Psoas muscle (tissue), 8 donors: ENCODE data around the gene AP1B1. TPM values are rescaled to one million over a fixed set of nuclear protein-coding genes. Genes with fewer than 3 reads are reported as not detected.
A peak's percentile ranks its signal among the peaks of the same experiment; 100 is the strongest.
"Not testable (repeated sequence)": the region's sequence is repeated elsewhere in the genome, so short reads cannot be mapped to it uniquely, and the experiment has no call there.

Experiments used
- ATAC-seq, 4 donors: fragments of 200-7000 bp; cut with Tn5 transposase; one replicate each; pipeline ENCODE4 v1.9.1; 2020; ENCODE audit warnings: moderate library complexity in 3 of 4, mild to moderate bottlenecking in 2 of 4
- DNase-seq, 2 donors: peaks; one replicate each; pipeline ENCODE4 v3.0.0-alpha.2; 2020
- H3K27ac ChIP-seq: fragments of 200-600 bp; one replicate; pipeline ENCODE4 v1.8.0; 2022
- H3K27me3 ChIP-seq, 3 donors: fragments of 200-600 bp in 1 of 3; one replicate each; pipeline versions ENCODE4 v1.6.1 to v1.8.0; 2013 to 2022; ENCODE audit warnings: low read length in 2 of 3, mild to moderate bottlenecking in 2 of 3, moderate library complexity in 1 of 3; ENCODE audit not compliant: insufficient read depth in 3 of 3
- H3K36me3 ChIP-seq, 2 donors: fragments of 200-600 bp in 1 of 2; one replicate each; pipeline versions ENCODE4 v1.6.1 to v1.8.0; 2013 to 2022; ENCODE audit warnings: low read depth in 1 of 2, mild to moderate bottlenecking in 1 of 2, moderate library complexity in 1 of 2; ENCODE audit not compliant: insufficient read depth in 1 of 2
- H3K4me1 ChIP-seq: fragments of 200-600 bp; one replicate; pipeline ENCODE4 v1.8.0; 2022
- H3K4me3 ChIP-seq: fragments of 200-600 bp; one replicate; pipeline ENCODE4 v1.8.0; 2022; ENCODE audit warnings: mild to moderate bottlenecking
- H3K9me3 ChIP-seq: fragments of 200-600 bp; one replicate; pipeline ENCODE4 v1.8.0; 2022
- CTCF ChIP-seq: fragments of 200-600 bp; IDR thresholded peaks from one replicate; pipeline ENCODE4 v1.8.0; 2022; ENCODE audit warnings: antibody characterized with exemption
- WGBS, 3 donors: extraction: QIAGEN DNeasy Blood & Tissue Kit; methylation state at CpG; one replicate each; pipeline versions ENCODE4 v1.1.6 to v1.1.7; 2013; 5-methylcytosine and 5-hydroxymethylcytosine counted together
- intact Hi-C, 2 donors: fragments of 100-400 bp; cut with DNase I; formaldehyde crosslinking; loops; one replicate each; pipeline versions ENCODE4 v1.11.0 to v1.14.2; 2022
- polyA plus RNA-seq, 3 donors: library from polyadenylated mRNA; stranded (reverse); fragments of 200-250 nt; gene quantifications; one replicate each; pipeline ENCODE4 v1.2.3, GENCODE V29; 2013
- total RNA-seq, 4 donors: library from RNA; stranded (reverse); fragmentation: NEBNext Ultra II Directional in 2 of 4; extraction: Animal tissue kit (Norgen Biotek cat#: 25700) in 2 of 4; gene quantifications; one replicate each; pipeline versions ENCODE4 v1.2.1 to v1.2.4, GENCODE V29; 2021 to 2023
- donor health status: healthy with polysubstance abuse.
- donor health status: DM: no; HTN: no; CAD: no; lungs with moderate emphysema.
- donor health status: Bipolar disorder and iron deficiency.
- donor health status: healthy.
- donor health status: DM: yes; HTN: yes; CAD: no.
- donor health status: DM: no; HTN: no; CAD: no.
- donor health status: DM: no; HTN: no; CAD: no.
- donor health status: DM: yes; HTN: yes; CAD: no.

The AP1B1 gene
- total and polyA plus RNA-seq, 7 donors: 17.5 to 35.3 (median 30.6) TPM

- ATAC-seq (peak in 1 of 4 donors; percentile 19), DNase-seq (no peak)
- peak overlapping the region; percentile 65 for H3K27ac ChIP-seq
- no peaks in the 10 kb centered on the region for H3K9me3 ChIP-seq
- peaks cover 4 to 17% of the 10 kb centered on the region in 2 donors for H3K36me3 ChIP-seq
- no peak for TF ChIP-seq CTCF
- 43 to 70% (median 46%) methylated on average over 6 of the region's 6 CpGs for WGBS, 3 donors
- H3K27me3 ChIP-seq: no peaks in the 10 kb centered on the region
- no peak overlapping the region for H3K4me3 ChIP-seq
- intact Hi-C loops: no loop called here
- peaks cover 31% of the 10 kb centered on the region for H3K4me1 ChIP-seq
Measured at GRCh38 chr22:29374401-29374800, 14.0 kb downstream of the AP1B1 start.

- no peak for ATAC-seq
- intact Hi-C loops: no loop called here
Measured at GRCh38 chr22:29370537-29370936, 17.8 kb downstream of the AP1B1 start.

GRCh38 chr22:29369460-29369859 lies 18.9 kb downstream of the AP1B1 start:
- intact Hi-C loops: no loop called here
- peak; percentile 76 to 85 (median 80) for ATAC-seq
- 44 to 61% (median 48%) methylated on average over 9 of the region's 9 CpGs for WGBS, 3 donors
- Histone ChIP-seq H3K27ac (peak overlapping the region; percentile 30), H3K27me3 (no peaks in the 10 kb centered on the region), H3K4me1 (peaks cover 13% of the 10 kb centered on the region), H3K4me3 (no peak overlapping the region), H3K36me3 (peaks cover 0 to 24% of the 10 kb centered on the region in 2 donors), H3K9me3 (no peaks in the 10 kb centered on the region)
- peak; percentile 79 to 83 for DNase-seq
- TF ChIP-seq CTCF: no peak

More at GRCh38 chr22:29370537-29370936, 17.8 kb downstream of the AP1B1 start:
- 56 to 69% (median 68%) methylated on average over 7 of the region's 7 CpGs for WGBS, 3 donors
- Histone ChIP-seq H3K27me3 (no peaks in the 10 kb centered on the region), H3K9me3 (no peaks in the 10 kb centered on the region), H3K27ac (peak overlapping the region; percentile 23), H3K4me3 (no peak overlapping the region), H3K36me3 (peaks cover 1 to 24% of the 10 kb centered on the region in 2 donors), H3K4me1 (peaks cover 23% of the 10 kb centered on the region)
- no peak for TF ChIP-seq CTCF
- DNase-seq: no peak

- Histone ChIP-seq H3K4me3 (no peak overlapping the region), H3K27me3 (no peaks in the 10 kb centered on the region), H3K4me1 (peaks cover 8% of the 10 kb centered on the region), H3K36me3 (peaks cover 0 to 51% of the 10 kb centered on the region in 2 donors), H3K27ac (peak overlapping the region; percentile 47), H3K9me3 (no peaks in the 10 kb centered on the region)
- 17 to 22% (median 21%) methylated on average over 9 of the region's 9 CpGs for WGBS, 3 donors
- DNase-seq (peak; percentile 66 to 85), ATAC-seq (peak; percentile 89 to 95 (median 93))
- intact Hi-C loops: loop anchor here (1.0 to 2.0 kb wide), 2 partner anchors 53 kb away; partner anchors contain the start of gene GAS2L1 (in 2 of the 2)
- peak; percentile 74 for TF ChIP-seq CTCF
Measured at GRCh38 chr22:29359469-29359868, 28.9 kb downstream of the AP1B1 start.

- ATAC-seq (peak in 1 of 4 donors; percentile 18), DNase-seq (peak in 1 of 2 donors; percentile 23)
- H3K27me3 ChIP-seq, intact Hi-C loops, H3K27ac ChIP-seq, H3K9me3 ChIP-seq, H3K4me3 ChIP-seq: not testable (repeated sequence)
- peaks cover 0 to 63% of the 10 kb centered on the region in 2 donors for H3K36me3 ChIP-seq
- H3K4me1 ChIP-seq: peaks cover 25% of the 10 kb centered on the region
- WGBS, 3 donors: 40 to 59% (median 42%) methylated on average over 10 to 12 of the region's 12 CpGs
Measured at GRCh38 chr22:29357193-29357890, 31.0 kb downstream of the AP1B1 start.
